Hindlimb muscle (tissue), 1 donor: Measurements from ENCODE around the gene G6PD. TPM values are rescaled to one million over a fixed set of nuclear protein-coding genes. Genes with fewer than 3 reads are reported as not detected.
"Not testable (repeated sequence)": the region's sequence is repeated elsewhere in the genome, so short reads cannot be mapped to it uniquely, and the experiment has no call there.

Source experiments
- DNase-seq: peaks from one replicate; pipeline ENCODE4 v3.0.0-alpha.2; 2013
- polyA plus RNA-seq: library from polyadenylated mRNA; unstranded; fragments of 120-200 nt; gene quantifications from one replicate; pipeline ENCODE4 v1.2.1, GENCODE V29; 2013; ENCODE audit not compliant: insufficient read length

Gene G6PD
- polyA plus RNA-seq, 1 donor, result 12.3 TPM

DNA sequence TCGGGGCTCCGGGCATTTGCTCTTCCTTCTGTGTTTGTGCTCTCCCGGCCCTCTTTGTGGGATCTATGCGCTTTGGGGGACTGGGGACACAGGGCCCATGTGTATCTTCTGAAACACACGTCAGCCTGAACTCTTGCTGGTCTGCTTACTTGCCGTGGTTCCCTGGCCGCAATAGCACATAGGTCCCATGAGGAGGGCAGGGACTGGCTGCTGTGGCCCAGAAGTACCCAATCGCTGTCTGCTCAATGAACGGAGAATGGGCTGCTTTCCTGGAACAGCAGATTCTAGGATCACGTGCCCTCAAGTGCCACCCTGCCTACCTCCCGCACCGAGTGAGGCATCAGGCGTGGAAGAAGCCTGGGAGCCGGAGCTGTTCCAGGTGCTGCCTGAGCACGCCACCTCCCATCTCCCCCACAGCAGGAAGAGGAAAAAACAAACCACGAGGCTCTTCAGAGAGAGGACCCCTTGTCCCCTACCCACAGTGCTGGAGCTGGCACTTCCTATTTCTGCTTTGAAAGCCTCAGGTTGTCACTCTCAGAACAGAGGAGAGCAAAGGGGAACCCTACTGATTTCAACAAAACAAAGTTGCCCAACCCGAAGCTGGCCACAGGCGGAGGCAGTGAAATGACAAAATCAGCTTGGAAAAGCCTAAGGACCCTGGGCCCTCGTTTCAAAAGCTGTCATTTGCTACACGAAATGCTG is 3.8 kb downstream of the G6PD start:
- no peak for DNase-seq

GRCh38 chrX:154541896-154542722 is 4.5 kb downstream of the G6PD start:
- DNase-seq, result no peak

GRCh38 chrX:154541589-154541895 is 5.1 kb downstream of the G6PD start:
- DNase-seq, result no peak

- DNase-seq, result no peak
These were observed 5.6 kb downstream of the G6PD start for GRCh38 chrX:154540897-154541535.

DNA sequence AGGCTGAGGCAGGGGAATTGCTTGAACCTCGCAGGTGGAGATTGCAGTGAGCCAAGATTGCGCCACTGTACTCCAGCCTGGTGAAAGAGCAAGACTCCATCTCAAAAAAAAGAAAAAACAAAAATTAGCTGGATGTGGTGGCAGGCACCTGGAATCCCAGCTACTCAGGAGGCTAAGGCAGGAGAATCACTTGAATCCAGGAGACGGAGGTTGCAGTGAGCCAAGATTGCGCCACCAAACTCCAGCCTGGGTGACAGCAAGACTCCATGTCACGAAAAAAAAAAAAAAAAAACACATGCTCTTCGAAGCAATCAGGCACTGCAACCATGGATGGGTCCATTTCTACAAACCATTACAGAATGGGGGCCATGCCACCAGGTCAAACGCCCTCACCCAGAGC is 6.3 kb downstream of the G6PD start:
- DNase-seq, result not testable (repeated sequence)

DNA sequence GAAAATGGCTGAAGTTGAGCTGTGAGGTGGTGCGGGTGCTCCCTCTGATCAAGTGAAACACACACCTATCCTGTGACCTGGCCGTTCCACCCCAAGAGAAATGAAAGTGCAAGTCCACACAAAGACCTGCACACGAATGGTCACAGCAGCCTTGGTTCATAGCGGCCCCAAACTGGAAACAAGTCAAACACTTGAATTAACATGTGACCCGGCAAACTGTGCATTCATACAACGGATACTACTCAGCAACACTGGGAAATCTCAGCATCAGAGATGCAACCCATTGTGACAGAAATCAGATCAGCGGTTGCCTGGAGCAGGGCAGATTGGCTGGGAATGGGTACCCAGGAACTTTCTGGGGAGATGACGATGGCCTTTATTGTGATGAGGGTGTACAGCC is 7.6 kb downstream of the G6PD start:
- DNase-seq, result no peak

DNA sequence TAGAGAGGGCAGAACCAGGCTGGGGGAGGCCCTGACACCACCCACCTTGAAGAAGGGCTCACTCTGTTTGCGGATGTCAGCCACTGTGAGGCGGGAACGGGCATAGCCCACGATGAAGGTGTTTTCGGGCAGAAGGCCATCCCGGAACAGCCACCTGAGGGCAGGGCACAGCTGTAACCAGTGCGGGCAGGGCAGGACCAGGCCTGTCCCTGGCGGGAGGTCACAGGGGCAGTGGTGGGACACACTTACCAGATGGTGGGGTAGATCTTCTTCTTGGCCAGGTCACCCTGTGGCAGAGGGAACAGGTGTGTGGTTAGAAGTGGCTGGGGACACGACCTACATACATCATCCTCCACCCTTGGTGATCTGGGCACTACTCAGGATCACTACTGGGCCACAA is 10.8 kb downstream of the G6PD start:
- no peak for DNase-seq

GRCh38 chrX:154534526-154535322 is 11.9 kb downstream of the G6PD start:
- peak; percentile 87 for DNase-seq

DNA sequence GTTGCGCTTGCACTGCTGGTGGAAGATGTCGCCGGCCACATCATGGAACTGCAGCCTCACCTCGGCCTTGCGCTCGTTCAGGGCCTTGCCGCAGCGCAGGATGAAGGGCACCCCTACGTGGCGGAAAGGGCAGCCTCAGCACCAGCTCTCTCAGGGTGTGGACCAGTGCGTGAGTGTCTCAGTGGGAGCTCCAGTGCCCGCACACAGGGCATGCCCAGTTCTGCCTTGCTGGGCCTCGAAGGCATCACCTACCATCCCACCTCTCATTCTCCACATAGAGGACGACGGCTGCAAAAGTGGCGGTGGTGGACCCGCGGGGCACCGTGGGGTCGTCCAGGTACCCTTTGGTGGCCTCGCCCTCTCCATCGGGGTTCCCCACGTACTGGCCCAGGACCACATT is 14.0 kb downstream of the G6PD start:
- DNase-seq, result no peak

DNA sequence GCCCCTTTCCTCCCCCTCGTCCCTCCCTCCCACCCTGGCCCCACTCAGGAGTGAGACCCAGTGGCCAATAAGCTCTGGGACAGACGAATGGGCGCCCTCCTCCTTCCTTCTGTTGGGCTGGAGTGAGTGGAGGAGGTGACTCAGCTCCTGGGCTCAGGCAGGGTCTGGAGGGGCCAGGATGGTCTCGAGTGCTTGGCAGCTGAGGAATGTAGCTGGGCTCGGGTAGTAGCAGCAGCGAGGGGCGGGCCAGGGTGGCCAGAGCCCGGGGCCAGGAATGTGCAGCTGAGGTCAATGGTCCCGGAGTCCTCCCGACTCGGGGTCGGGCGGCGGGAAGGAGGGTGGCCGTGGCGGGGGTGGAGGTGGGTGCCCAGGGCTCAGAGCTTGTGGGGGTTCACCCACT is 15.0 kb downstream of the G6PD start:
- no peak for DNase-seq

DNA sequence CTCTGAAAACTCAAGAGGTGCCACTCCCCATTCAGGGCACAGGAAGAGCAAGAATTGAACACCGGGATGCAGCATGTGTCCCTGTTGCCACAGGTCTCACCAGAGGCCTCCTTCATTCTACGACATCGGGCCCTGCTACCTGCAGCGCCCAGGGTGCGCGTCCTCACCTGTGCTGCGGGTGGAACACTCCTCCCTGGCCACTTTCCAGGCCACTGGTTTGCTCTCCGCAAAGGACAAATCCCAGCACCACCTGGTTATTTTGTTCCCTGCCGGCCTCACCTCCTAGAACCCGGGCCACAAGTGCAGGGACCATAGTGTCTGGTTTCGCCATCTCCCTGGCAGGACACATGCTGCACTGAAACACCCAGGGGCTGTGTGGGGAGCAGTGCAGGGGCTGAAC is 16.4 kb downstream of the G6PD start:
- DNase-seq, result no peak

DNA sequence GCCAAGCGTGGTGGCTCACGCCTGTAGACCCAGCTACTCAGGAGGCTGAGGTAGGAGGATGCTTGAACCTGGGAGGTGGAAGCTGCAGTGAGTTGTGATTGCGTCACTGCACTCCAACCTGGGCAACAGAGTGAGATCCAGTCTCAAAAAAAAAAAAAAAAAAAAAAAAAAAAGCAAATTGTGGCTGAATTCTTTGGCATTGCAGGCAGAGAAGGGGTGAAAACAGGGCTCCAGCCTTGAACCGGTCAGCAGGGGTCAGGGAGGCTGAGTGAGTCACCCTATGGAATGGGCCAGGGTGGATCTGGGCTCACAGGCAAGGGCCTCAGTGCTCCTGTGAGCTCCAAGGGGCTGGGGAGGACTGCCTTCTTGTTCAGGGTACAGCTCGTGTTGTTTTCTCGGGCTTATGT is 17.4 kb downstream of the G6PD start:
- no peak for DNase-seq

DNA sequence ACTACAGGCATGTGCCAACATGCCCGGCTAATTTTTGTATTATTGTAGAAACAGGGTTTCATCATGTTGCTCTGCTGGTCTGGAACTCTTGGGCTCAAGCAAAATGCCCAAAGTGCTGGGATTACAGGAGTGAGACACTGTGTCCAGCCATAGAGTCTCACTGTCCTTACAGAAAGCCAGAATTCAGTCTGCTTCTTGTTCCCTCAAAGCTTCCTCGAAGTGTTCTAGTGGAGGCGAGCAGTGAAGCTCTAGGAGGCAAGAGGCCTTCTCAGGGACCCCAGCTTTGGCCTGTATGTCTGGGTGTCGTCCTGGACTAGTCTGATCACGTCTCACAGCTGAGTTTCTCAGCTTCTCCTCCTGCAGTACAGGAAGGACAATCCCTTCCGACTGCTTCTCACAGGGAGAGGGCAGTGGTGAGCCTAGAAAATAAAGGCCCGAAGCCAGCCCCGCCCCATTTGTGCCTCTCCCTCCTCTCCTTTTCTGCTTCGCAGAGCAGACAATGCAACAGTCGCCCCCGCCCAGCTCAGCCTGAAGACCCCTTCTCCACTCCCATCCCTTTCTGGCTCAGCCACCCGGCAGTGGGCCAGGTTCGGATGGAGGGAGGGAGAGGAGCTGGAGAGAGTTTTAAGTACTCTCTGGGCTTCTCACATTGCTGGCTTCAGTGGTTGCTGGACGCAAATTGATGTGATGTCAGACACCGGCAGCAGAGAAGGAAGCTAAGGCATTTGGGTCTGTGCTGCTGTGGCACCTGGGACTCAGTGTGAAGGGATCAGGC is 19.6 kb downstream of the G6PD start:
- peak; percentile 88 for DNase-seq

DNA sequence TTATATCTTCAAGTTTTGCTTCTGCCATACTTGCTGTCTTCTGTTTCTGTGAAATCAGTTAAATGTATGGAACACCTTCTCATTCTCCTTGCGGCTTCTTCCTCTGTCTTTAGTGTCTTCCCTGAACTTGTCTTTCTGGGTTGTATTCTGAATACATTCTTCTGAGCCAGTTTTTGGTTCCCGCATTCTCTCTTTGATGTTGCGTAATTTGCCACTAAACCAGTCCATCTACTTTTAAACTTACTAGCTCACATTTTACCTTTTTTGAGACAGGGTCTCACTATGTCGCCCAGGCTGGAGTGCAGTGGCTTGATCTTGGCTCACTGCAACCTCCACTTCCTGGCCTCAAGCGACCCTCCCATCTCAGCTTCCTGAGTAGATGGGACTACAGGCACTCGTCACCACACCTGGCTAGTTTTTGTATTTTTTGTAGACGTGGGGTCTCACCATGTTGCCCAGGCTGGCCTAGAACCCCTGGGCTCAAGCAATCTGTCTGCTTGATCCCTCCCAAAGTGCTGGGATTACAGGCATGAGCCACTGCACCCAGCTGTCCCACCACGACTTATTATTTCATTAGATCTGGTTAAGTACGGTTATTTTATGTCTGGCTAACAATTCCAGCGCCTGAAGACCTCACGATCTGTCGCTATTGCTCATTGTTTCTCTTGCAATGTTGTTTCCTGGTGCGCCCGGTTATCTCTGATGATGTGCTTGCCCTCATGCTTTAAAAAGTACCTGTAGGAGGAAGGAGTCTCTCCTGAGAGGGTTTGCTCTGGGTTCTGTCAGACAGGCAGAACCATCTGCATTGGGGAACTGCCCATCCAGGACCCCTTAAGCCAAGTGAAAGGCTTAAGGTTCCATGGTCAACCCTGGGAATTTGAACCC is 20.8 kb downstream of the G6PD start:
- DNase-seq, result no peak

GRCh38 chrX:154519389-154519788 is 27.3 kb downstream of the G6PD start:
- no peak for DNase-seq

GRCh38 chrX:154517101-154517781 is 29.4 kb downstream of the G6PD start:
- no peak for DNase-seq

DNA sequence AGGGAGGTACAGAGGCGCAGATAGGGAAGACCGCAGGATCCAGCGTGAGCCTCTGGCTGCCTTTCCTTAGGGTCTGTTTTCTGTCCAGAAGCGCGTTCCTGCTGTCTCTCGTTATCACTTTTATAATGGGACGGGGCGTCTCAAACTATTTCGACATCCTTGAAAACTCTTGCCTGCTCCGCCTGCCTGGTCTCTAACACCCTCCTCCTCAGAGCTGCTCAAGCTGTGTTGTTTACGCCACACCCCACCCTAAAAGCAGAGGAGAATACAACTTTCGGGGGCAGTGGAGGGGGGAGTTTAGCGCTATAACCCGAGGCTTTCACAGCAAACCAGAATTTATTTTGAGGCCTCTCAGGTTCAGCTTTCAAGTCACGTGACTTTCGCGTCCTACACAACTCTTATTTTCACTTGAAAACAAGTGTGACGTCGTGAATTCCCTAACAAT is 30.0 kb downstream of the G6PD start:
- peak; percentile 59 for DNase-seq

GRCh38 chrX:154515966-154516655 is 30.5 kb downstream of the G6PD start, which contains the start of gene FAM3A:
Gene FAM3A (minus strand): TSS chrX:154516232. CDS start chrX:154515772, 460 bp downstream.
- peak; percentile 89 for DNase-seq
